HG03196 (cell line): ENCODE data around the gene VPS39.

Source experiments
- ATAC-seq: cut with Tn5 transposase; IDR thresholded peaks from one replicate; pipeline ENCODE4 v1.9.1; 2021; ENCODE audit not compliant: unreplicated experiment

VPS39 gene

GRCh38 chr15:42146551-42147430 is 61.3 kb downstream of the VPS39 start:
- ATAC-seq = no peak

GRCh38 chr15:42145546-42146455 is 62.3 kb downstream of the VPS39 start:
- ATAC-seq = no peak

- ATAC-seq = no peak
These were observed 63.2 kb downstream of the VPS39 start for GRCh38 chr15:42144841-42145375.

- no peak for ATAC-seq
These were observed 64.1 kb downstream of the VPS39 start for GRCh38 chr15:42143866-42144625.

GRCh38 chr15:42143356-42143755 is 64.7 kb downstream of the VPS39 start:
- no peak for ATAC-seq

GRCh38 chr15:42141795-42142667 is 66.1 kb downstream of the VPS39 start:
- ATAC-seq = no peak

GRCh38 chr15:42141246-42141645 is 66.9 kb downstream of the VPS39 start:
- ATAC-seq = no peak

- no peak for ATAC-seq
These were observed 67.6 kb downstream of the VPS39 start for GRCh38 chr15:42140383-42141070.

GRCh38 chr15:42139596-42139995 is 68.5 kb downstream of the VPS39 start:
- no peak for ATAC-seq

GRCh38 chr15:42138968-42139386 is 69.1 kb downstream of the VPS39 start:
- no peak for ATAC-seq

- ATAC-seq = no peak
These were observed 69.7 kb downstream of the VPS39 start for GRCh38 chr15:42138411-42138810.

GRCh38 chr15:42137461-42138261 is 70.4 kb downstream of the VPS39 start:
- no peak for ATAC-seq

GRCh38 chr15:42136513-42136912 is 71.6 kb downstream of the VPS39 start:
- no peak for ATAC-seq

- no peak for ATAC-seq
These were observed 72.8 kb downstream of the VPS39 start for GRCh38 chr15:42135351-42135750.

- no peak for ATAC-seq
These were observed 73.4 kb downstream of the VPS39 start for GRCh38 chr15:42134617-42135245.

- ATAC-seq = no peak
These were observed 74.1 kb downstream of the VPS39 start for GRCh38 chr15:42133886-42134502.

GRCh38 chr15:42133356-42133755 is 74.7 kb downstream of the VPS39 start:
- ATAC-seq = no peak
